HCT116 (cell line): ENCODE data around the gene RINL. TPM values are rescaled to one million over a fixed set of nuclear protein-coding genes. Genes with fewer than 3 reads are reported as not detected.

Experiments
- ATAC-seq: fragments of 200-7000 bp; cut with Tn5 transposase; 2 replicates; pipeline ENCODE4 v1.9.1; 2020; ENCODE audit warnings: mild to moderate bottlenecking, moderate library complexity
- BruUV-seq: library from RNA; stranded (reverse); fragments of 400-500 nt; replicated peaks from 2 replicates; lab custom pipeline; 2021; lab: Mats Ljungman, UMichigan
- CTCF ChIA-PET: fragments of 300-600 bp; sonication (Branson Sonifier 250); formaldehyde crosslinking; loops from one replicate; lab custom pipeline; 2021; ENCODE audit warnings: antibody characterized with exemption; lab: Charles Lee
- POLR2A ChIA-PET: fragments of 300-600, 350-600 bp; sonication (Branson Sonifier 250); formaldehyde crosslinking; loops from one replicate; lab custom pipeline; 2021; ENCODE audit warnings: antibody characterized with exemption; lab: Charles Lee
- RAD21 ChIA-PET, 2 experiments: fragments of 300-600 bp; sonication (Branson Sonifier 250); formaldehyde crosslinking; loops; one replicate each; lab custom pipeline; 2023; ENCODE audit warnings: low total read pairs in 2 of 2; ENCODE audit not compliant: uncharacterized antibody in 2 of 2, unreplicated experiment in 2 of 2, low non-redundant PET in 1 of 2; lab: Charles Lee
- DNase-seq: peaks from one replicate; pipeline ENCODE4 v3.0.0-alpha.2; 2010; ENCODE audit warnings: low read depth, low spot score
- H2AFZ ChIP-seq: fragments of 200-600 bp; shearing (Covaris generic), sonication (generic); 2 replicates; pipeline ENCODE4 v1.6.1; 2017; ENCODE audit warnings: low read depth, mixed run types, mixed read lengths, antibody characterized with exemption, low read length; ENCODE audit not compliant: poor library complexity, severe bottlenecking
- H3K27ac ChIP-seq: 2 replicates; pipeline ENCODE4 v1.5.1; 2012; ENCODE audit warnings: low read depth, low read length
- H3K27me3 ChIP-seq: fragments of 200-600 bp; sonication (generic); 2 replicates; pipeline ENCODE4 v1.6.1; 2016; ENCODE audit warnings: mixed run types, low read length, mixed read lengths; ENCODE audit not compliant: insufficient read depth
- H3K36me3 ChIP-seq, 2 experiments: fragments of 200-500 bp in 1 of 2; fragments of 200-600 bp in 1 of 2; sonication (Bioruptor generic) in 1 of 2; sonication (generic) in 1 of 2; 2 replicates each; pipeline versions ENCODE4 v1.5.1 to v1.6.1; 2014 to 2016; ENCODE audit warnings: low read length in 2 of 2, inconsistent platforms in 1 of 2, mixed read lengths in 1 of 2, mixed run types in 1 of 2; ENCODE audit not compliant: insufficient read depth in 2 of 2, control insufficient read depth in 1 of 2
- H3K4me1 ChIP-seq, 2 experiments: fragments of 200-600 bp in 1 of 2; sonication (generic) in 1 of 2; 2 replicates each; pipeline versions ENCODE4 v1.5.1 to v1.6.1; 2012 to 2017; ENCODE audit warnings: low read length in 2 of 2, inconsistent platforms in 1 of 2, mild to moderate bottlenecking in 1 of 2, mixed read lengths in 1 of 2, mixed run types in 1 of 2, moderate library complexity in 1 of 2; ENCODE audit not compliant: insufficient read depth in 2 of 2, control insufficient read depth in 1 of 2
- H3K4me2 ChIP-seq: fragments of 200-600 bp; sonication (generic); 2 replicates; pipeline ENCODE4 v1.6.1; 2017; ENCODE audit warnings: mixed run types, low read length, mixed read lengths
- H3K4me3 ChIP-seq, 2 experiments: fragments of 200-600 bp in 1 of 2; sonication (generic) in 1 of 2; replicated peaks in 1 of 2; 2 replicates each; pipeline ENCODE4 v1.5.1; 2011 to 2016; ENCODE audit warnings: low read length in 2 of 2, control low read depth in 1 of 2, low read depth in 1 of 2, mild to moderate bottlenecking in 1 of 2, mixed read lengths in 1 of 2, mixed run types in 1 of 2
- H3K79me2 ChIP-seq: fragments of 200-600 bp; sonication (generic); 2 replicates; pipeline ENCODE4 v1.6.1; 2017; ENCODE audit warnings: mild to moderate bottlenecking, mixed run types, low read length, moderate library complexity, mixed read lengths; ENCODE audit not compliant: insufficient read depth
- H3K9ac ChIP-seq: fragments of 200-600 bp; sonication (generic); 2 replicates; pipeline ENCODE4 v1.6.1; 2016; ENCODE audit warnings: low read length, mixed read lengths
- H3K9me2 ChIP-seq: fragments of 200-600 bp; sonication (generic), shearing (Covaris generic); 2 replicates; pipeline ENCODE4 v1.6.1; 2017; ENCODE audit warnings: mixed run types, mild to moderate bottlenecking, moderate library complexity; ENCODE audit not compliant: insufficient read depth
- H3K9me3 ChIP-seq, 2 experiments: fragments of 200-500 bp in 1 of 2; fragments of 200-600 bp in 1 of 2; sonication (Bioruptor generic) in 1 of 2; sonication (generic) in 1 of 2; 2 replicates each; pipeline ENCODE4 v1.6.1; 2014 to 2017; ENCODE audit warnings: low read length in 2 of 2, mixed read lengths in 2 of 2, inconsistent platforms in 1 of 2, low read depth in 1 of 2, mild to moderate bottlenecking in 1 of 2, mixed run types in 1 of 2, moderate library complexity in 1 of 2; ENCODE audit not compliant: control insufficient read depth in 1 of 2, insufficient read depth in 1 of 2
- H4K20me1 ChIP-seq: fragments of 200-600 bp; sonication (generic), shearing (Covaris generic); 2 replicates; pipeline ENCODE4 v1.6.1; 2017; ENCODE audit warnings: mixed run types, mild to moderate bottlenecking, moderate library complexity; ENCODE audit not compliant: insufficient read depth
- ELF1 ChIP-seq: IDR thresholded peaks from 2 replicates; pipeline ENCODE4 v1.6.1; 2012; ENCODE audit warnings: low read depth, borderline replicate concordance
- EZH2phosphoT487 ChIP-seq: fragments of 200-600 bp; IDR thresholded peaks from 2 replicates; pipeline ENCODE4 v1.6.1; 2018; ENCODE audit warnings: antibody characterized with exemption, borderline replicate concordance
- FOSL1 ChIP-seq: IDR thresholded peaks from 2 replicates; pipeline ENCODE4 v1.6.1; 2012; ENCODE audit warnings: low read depth
- POLR2A ChIP-seq: IDR thresholded peaks from 2 replicates; pipeline ENCODE4 v1.7.0; 2011; ENCODE audit warnings: borderline replicate concordance; ENCODE audit not compliant: insufficient read depth, insufficient read length; ENCODE audit errors: extremely low read depth
- SP1 ChIP-seq: IDR thresholded peaks from 2 replicates; pipeline ENCODE4 v1.6.1; 2012; ENCODE audit warnings: low read depth
- SRF ChIP-seq: IDR thresholded peaks from 2 replicates; pipeline ENCODE4 v1.6.1; 2012; ENCODE audit warnings: low read depth
- TCF7L2 ChIP-seq: IDR thresholded peaks from 2 replicates; pipeline ENCODE4 v1.7.0; 2011; ENCODE audit warnings: borderline replicate concordance, inconsistent platforms; ENCODE audit not compliant: insufficient read depth, insufficient read length; ENCODE audit errors: extremely low read depth
- YY1 ChIP-seq: IDR thresholded peaks from 2 replicates; pipeline ENCODE4 v1.6.1; 2011; ENCODE audit warnings: low read length, low read depth, moderate library complexity, mild to moderate bottlenecking; ENCODE audit not compliant: insufficient replicate concordance; ENCODE audit errors: extremely low read depth
- intact Hi-C: fragments of 100-400 bp; cut with micrococcal nuclease; formaldehyde crosslinking; loops from 2 replicates; pipeline ENCODE4 v1.10.0; 2022
- total RNA-seq: library from RNA; stranded (reverse); gene quantifications from one replicate; pipeline ENCODE4 v1.2.1, GENCODE V29; 2021; ENCODE audit not compliant: unreplicated experiment

The RINL gene
- total RNA-seq, 1 experiment from 2014 or later: 28.6 TPM

GRCh38 chr19:38899447-38900201, 21.5 kb upstream of the RINL start, which contains the start of the genes NFKBIB and SIRT2 (continued):
- TF ChIP-seq TCF7L2 (peak; percentile 10), ELF1 (peak; percentile 92), SP1 (peak; percentile 99), SRF (peak; percentile 95), FOSL1 (no peak)

GRCh38 chr19:38898788-38899446, 20.8 kb upstream of the RINL start:
- no peak for ATAC-seq
- RAD21 ChIA-PET: no interaction called here
- Histone ChIP-seq H3K27me3 (no peaks in the 10 kb centered on the region), H3K27ac (peak overlapping the region; percentile 31; the same call in 1 of the 2 replicates), H3K9me2 (no peaks in the 10 kb centered on the region)
- TF ChIP-seq POLR2A (no peak), TCF7L2 (no peak), YY1 (no peak), EZH2phosphoT487 (no peak)
- TF ChIP-seq, all 23 proteins: peak for 0
- TSS peak; percentile 67 for BruUV-seq
- Histone ChIP-seq H3K9ac (peak overlapping the region; percentile 72), H3K9me3 (peaks cover 0 to 5% of the 10 kb centered on the region in 2 experiments; a peak in 1 of 4 replicates), H3K36me3 (no peaks in the 10 kb centered on the region), H3K4me3 (peak overlapping the region; percentile 68 to 85), H3K4me2 (peak overlapping the region; percentile 79), H3K4me1 (peaks cover 0 to 18% of the 10 kb centered on the region in 2 experiments; a peak in 2 of 4 replicates), H3K79me2 (peaks cover 20% of the 10 kb centered on the region), H2AFZ (no peak overlapping the region), H4K20me1 (no peaks in the 10 kb centered on the region)
- no peak for DNase-seq
- CTCF ChIA-PET: no interaction called here
- POLR2A ChIA-PET: no interaction called here
- intact Hi-C loops: loop anchor here (1.0 kb wide), 1 partner anchor 49 kb away; no protein-coding TSS in a partner anchor
